ENCODE data around the gene RUNX2.

GRCh38 chr6:45625191-45625664 lies 297.1 kb downstream of the RUNX2 start:
- TF ChIP-seq GATA2 (IDR thresholded peaks at IDR 0.05; ENCODE audit: low read depth, low read length), result no peak
- no peak for TF ChIP-seq GATA3 (IDR thresholded peaks at IDR 0.05; ENCODE audit: low read depth, low read length)

All from SH-SY5Y (cell line).